GM19468 (cell line): Measurements from ENCODE around the gene UBALD2.
A peak's percentile ranks its signal among the peaks of the same experiment; 100 is the strongest.
"Not testable (repeated sequence)": the region's sequence is repeated elsewhere in the genome, so short reads cannot be mapped to it uniquely, and the experiment has no call there.

ENCODE experiments used
- ATAC-seq: cut with Tn5 transposase; IDR thresholded peaks from one replicate; pipeline ENCODE4 v1.9.1; 2021; ENCODE audit warnings: mild to moderate bottlenecking, moderate library complexity, moderate number of reproducible peaks; ENCODE audit not compliant: unreplicated experiment; ENCODE audit errors: extremely low read depth

The UBALD2 gene

DNA sequence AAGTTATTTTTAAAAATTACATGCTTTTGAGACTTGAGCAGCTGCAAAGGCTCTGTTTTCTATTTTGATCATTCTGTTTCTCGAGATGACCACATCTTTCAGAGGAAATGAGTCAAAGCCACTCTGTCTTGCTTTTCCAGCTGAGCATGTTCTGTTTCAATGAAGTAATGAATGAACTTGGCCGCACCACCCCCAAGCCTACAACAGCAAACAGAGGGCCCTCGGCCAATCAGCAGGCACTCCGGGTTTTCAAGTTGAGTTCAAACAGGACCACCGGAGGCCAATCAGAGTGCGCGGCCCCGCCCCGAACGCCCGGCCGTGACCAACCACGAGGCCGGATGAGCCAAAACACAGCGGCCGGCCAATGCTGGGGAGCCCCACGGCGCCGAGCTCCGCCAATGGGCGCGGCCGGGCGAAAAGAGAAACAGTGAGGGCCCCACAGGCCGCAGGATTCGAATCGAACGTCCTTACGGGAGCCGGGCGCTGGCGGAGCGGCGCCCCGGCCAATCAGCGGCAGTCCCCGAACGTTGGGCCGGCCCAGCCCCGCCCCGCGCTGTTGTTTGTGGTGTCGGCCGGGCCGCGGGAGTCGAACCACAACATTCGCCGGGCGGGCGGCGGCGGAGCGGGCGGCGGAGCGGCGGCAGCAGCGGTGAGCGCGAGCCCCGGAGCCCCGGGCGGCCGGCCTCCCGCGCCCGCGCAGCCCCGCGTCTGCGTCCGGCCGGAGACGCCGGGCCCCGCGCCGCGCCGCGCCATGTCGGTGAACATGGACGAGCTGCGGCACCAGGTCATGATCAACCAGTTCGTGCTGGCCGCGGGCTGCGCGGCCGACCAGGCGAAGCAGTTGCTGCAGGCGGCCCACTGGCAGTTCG lies at the start of gene UBALD2:
Gene UBALD2, plus strand, starts transcription at position 594 of the 869 bp plus-strand sequence. Its CDS starts 158 bp downstream, at position 752.
- peak; percentile 69 for ATAC-seq

GRCh38 chr17:76217081-76217480 lies 48.1 kb upstream of the UBALD2 start:
- ATAC-seq: no peak

DNA sequence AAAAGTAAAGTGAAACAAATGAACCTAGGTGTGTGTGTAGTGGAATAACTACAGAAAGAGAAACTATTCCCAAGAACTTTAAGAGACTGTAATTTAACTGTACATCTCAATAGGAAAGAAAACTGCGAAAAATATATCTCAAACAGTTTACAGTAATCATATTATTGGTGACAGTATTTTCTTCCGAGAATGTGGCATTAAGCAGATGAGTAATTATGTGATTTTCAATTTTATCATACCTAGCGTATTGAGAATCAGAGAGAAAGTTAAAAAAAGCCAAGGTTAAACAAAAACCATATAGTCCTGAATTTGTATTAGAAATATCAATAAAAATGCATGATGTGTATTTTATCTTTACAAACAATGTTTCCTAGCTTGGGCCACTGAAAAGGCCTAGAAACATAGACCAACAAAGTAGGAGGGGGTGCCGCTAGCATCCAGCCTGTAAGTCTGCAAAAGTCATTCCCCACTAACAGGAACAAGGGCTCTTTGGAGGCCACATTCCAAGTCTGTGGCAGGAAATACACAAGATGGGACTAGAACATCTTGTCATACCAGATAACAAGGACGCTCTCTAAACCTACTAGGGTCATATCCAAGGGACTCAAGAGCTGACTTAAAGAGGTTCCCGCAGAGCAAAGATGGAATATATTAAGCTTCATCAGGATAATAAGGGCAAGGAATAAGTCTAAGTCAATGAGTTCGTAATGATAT lies 45.3 kb upstream of the UBALD2 start:
- ATAC-seq: no peak

- no peak for ATAC-seq
Observed at GRCh38 chr17:76223802-76224201, 41.3 kb upstream of the UBALD2 start.

- not testable (repeated sequence) for ATAC-seq
Observed at GRCh38 chr17:76225373-76226086, 39.6 kb upstream of the UBALD2 start.

DNA sequence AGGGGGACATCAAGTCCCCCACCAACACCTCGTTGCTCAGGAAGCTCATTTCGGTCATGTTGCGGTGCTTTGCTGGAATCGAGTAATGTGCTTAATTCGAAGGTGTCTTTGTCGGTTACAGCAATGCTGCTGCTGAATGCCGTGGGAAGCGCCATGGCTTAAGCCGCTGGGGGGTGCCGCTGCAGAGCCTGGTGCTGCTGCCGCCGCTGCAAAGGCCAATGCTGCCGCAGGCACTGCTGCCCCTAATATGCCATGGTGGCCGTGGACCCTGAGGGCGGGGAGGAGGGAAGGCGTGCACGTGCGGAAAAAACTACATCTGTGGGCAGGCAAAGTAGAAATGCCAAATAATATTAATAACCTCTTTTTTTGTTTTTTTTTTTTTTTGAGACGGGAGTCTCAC lies 38.4 kb upstream of the UBALD2 start:
- not testable (repeated sequence) for ATAC-seq

GRCh38 chr17:76232342-76232741 lies 32.8 kb upstream of the UBALD2 start:
- no peak for ATAC-seq

GRCh38 chr17:76233588-76234353 lies 31.4 kb upstream of the UBALD2 start:
- no peak for ATAC-seq

GRCh38 chr17:76234354-76234679 lies 30.8 kb upstream of the UBALD2 start:
- ATAC-seq: no peak

DNA sequence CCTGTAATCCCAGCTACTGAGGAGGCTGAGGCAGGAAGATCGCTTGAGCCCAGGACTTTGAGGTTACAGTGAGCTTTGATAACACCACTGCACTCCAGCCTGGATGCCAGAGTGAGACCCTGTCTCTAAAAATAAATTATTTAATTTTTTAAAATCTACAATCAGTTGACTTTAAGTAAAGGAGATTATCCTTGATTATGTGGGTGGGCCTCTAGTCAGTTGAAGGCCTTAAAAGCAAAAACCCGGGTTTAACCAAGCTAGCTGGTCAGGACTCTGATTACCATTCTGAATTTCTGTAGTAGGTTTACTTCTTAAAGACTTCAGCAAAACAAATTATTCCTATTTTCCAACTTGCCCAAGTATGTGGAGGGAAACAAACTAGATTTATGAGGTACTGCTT lies 29.3 kb upstream of the UBALD2 start:
- no peak for ATAC-seq

DNA sequence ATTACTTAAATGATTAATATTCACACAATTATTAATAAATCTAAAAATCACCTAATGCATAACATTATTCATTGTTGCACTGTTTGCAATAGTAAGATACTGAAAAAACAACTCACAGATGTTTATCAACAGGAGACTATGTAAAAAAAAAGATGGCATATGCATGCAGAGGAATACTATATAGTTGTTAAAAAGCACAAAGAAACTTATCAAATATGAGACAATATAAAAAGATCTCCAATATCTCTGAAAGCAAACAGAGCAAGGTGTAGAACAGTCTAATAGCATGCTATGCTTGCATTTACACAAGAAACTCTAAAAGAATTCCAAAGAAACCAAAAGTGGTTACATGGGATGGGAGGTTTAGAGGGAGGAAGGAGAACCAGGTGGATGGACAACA lies 28.5 kb upstream of the UBALD2 start:
- no peak for ATAC-seq

DNA sequence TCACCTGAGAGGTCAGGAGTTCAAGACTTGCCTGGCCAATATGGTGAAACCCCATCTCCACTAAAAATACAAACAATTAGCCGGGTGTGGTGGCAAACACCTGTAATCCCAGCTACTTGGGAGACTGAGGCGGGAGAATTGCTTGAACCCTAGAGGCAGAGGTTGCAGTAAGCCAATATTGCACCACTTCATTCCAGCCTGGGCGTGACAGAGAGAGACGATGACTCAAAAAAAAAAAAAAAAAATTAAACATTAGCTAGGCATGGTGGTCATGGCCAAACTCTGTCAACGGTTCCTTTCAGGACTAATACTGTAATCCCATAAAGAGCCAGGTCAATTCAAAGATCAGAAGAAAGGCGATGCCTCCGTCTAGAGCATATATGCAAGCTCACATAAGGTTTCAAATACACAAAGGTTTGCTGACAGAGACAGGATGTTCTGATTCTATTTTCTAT lies 27.3 kb upstream of the UBALD2 start:
- no peak for ATAC-seq

GRCh38 chr17:76238847-76239537 lies 26.2 kb upstream of the UBALD2 start:
- no peak for ATAC-seq

GRCh38 chr17:76239538-76240274 lies 25.4 kb upstream of the UBALD2 start:
- no peak for ATAC-seq

GRCh38 chr17:76240461-76241203 lies 24.5 kb upstream of the UBALD2 start, which contains the start of gene RNF157:
Gene RNF157 (minus strand): TSS chr17:76240493. CDS start chr17:76240240, 253 bp downstream.
- no peak for ATAC-seq

DNA sequence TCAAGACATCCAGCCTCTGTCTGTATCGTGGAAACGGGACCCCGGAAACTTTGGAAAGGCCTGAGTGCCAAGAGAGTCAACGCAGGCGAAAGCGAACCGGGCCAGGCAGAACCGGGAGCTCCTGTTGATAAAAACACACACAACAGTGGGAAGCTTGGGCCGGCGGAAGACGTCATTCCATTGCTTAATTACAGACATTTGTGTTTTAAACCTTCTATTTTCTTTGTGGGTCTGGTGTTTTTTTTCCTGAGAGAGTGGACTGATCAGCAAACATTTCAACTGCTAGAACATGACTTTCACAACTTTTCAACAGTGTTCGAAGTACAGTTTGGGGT lies 24.0 kb upstream of the UBALD2 start:
- no peak for ATAC-seq

DNA sequence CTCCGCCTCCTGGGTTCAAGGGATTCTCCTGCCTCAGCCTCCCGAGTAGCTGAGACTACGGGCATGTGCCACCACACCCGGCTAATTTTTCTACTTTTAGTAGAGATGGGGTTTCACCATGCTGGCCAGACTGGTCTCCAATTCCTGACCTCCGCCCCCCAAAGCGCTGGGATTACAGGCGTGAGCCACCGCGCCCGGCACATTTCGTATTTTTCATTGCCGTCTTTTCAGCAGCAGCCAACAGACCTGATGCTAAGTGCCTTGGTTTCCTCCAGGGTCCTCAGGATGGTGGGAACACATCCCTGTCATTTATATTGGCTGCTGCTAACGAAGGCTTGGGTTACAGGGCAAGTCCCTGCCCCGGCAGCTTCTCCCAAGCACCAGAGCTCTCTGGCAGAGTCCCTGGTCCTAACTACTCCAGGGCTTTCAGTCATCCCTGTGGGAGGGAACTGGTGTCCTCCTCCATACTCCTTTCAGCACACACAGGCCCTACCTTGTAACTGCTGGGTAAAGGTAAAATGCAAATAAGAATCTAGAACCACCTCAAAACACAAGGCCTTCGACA lies 23.4 kb upstream of the UBALD2 start:
- no peak for ATAC-seq
